Activated CD4-positive, alpha-beta T cell treated with anti-CD3 and anti-CD28 coated beads, Interleukin-2, amount 10 ng/mL, durations not matched to agents 24 days and 14 days (primary cell): ENCODE measurements around the gene PHKA2. TPM values are rescaled to one million over a fixed set of nuclear protein-coding genes. Genes with fewer than 3 reads are reported as not detected.

ENCODE experiments used
- DNase-seq: peaks from one replicate; pipeline ENCODE4 v3.0.0; 2022
- H3K27ac Mint-ChIP-seq: one replicate; pipeline ENCODE4 v1.8.0; 2022; ENCODE audit warnings: mild to moderate bottlenecking, mixed read lengths
- H3K27me3 Mint-ChIP-seq: one replicate; pipeline ENCODE4 v1.8.0; 2022; ENCODE audit warnings: mixed read lengths
- H3K36me3 Mint-ChIP-seq: one replicate; pipeline ENCODE4 v1.8.0; 2022; ENCODE audit warnings: low read depth, mild to moderate bottlenecking, mixed read lengths
- H3K4me1 Mint-ChIP-seq: one replicate; pipeline ENCODE4 v1.8.0; 2021; ENCODE audit warnings: mixed read lengths
- H3K4me3 Mint-ChIP-seq: one replicate; pipeline ENCODE4 v1.8.0; 2022; ENCODE audit warnings: mild to moderate bottlenecking, moderate library complexity, mixed read lengths
- H3K9me3 Mint-ChIP-seq: one replicate; pipeline ENCODE4 v1.8.0; 2021; ENCODE audit warnings: mixed read lengths
- intact Hi-C: fragments of 100-400 bp; cut with micrococcal nuclease; formaldehyde crosslinking; loops from one replicate; pipeline ENCODE4 v1.15.1; 2023
- total RNA-seq: library from RNA; stranded (reverse); gene quantifications from 2 replicates; pipeline ENCODE4 v1.2.3, GENCODE V29; 2022

Gene PHKA2
- total RNA-seq, 1 donor from 2014 or later = 23.7 TPM

DNA sequence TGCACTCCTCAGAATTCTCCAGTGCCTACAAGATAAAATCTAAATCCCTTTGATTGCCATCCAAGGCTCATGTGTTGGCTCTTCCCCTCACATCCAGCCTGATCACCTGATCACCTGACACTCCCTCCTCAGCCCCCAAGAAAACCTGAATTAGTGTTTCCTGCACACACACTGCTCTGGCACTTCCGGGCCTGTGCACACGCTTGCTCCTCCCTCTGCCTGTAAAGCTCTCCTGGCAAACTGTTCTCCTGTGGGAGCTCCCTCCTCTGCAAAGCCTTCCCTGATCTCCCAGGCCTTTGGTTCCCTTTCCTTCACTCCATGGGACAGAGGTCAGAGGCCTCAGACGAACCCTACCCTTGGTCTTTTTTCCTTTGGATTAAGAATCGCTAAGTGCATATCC, 19.9 kb downstream of the PHKA2 start:
- Mint-ChIP-seq H3K4me3 (no peak overlapping the region), H3K9me3 (no peaks in the 10 kb centered on the region), H3K27ac (no peak overlapping the region), H3K4me1 (peaks cover 14% of the 10 kb centered on the region), H3K36me3 (no peaks in the 10 kb centered on the region), H3K27me3 (no peaks in the 10 kb centered on the region)
- intact Hi-C loops = no loop called here
- no peak for DNase-seq

DNA sequence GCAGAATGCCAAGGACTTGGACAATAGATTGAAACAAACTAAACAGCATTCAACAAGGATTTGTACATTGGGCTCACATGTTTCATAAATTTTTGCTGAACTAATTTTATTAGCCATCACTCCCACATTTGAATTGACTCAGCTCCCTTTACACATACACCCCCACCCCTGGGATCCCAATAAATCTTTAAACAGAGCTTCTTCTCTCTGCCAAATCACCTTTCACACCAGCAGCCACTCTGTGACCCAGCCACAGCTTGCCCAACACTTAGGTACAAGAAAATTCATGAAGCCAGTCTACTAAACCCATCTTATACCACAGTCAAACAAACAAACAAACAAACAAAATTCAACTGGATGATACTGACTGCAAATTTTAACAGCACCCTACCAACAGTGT, 21.6 kb downstream of the PHKA2 start:
- no peak overlapping the region for H3K4me3 Mint-ChIP-seq
- no peak overlapping the region for H3K27ac Mint-ChIP-seq
- no peaks in the 10 kb centered on the region for H3K27me3 Mint-ChIP-seq
- intact Hi-C loops = no loop called here
- DNase-seq = no peak
- no peaks in the 10 kb centered on the region for H3K9me3 Mint-ChIP-seq
- H3K36me3 Mint-ChIP-seq = no peaks in the 10 kb centered on the region
- H3K4me1 Mint-ChIP-seq = peaks cover 15% of the 10 kb centered on the region

DNA sequence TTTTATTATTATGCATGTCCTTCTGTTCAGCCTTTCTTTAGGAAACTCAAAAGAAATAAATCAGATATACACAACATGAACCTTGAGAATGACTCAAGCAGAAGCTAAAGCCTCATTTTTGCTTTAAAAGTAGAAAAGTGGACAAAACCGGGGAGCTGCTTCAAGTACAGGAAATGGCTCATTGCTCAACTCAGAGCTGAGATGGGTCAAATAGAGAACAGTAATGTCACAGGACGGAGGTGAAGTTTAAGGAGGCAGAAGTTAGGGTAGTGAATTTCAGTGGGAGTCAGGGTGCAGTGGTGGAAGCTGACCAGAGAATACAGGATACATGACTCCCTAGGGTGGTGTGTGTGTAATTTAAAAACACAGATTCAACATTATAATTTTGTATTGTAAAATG, 22.2 kb downstream of the PHKA2 start:
- Mint-ChIP-seq H3K4me1 (peaks cover 15% of the 10 kb centered on the region), H3K27ac (no peak overlapping the region), H3K4me3 (no peak overlapping the region), H3K36me3 (no peaks in the 10 kb centered on the region), H3K27me3 (no peaks in the 10 kb centered on the region), H3K9me3 (no peaks in the 10 kb centered on the region)
- intact Hi-C loops = no loop called here
- no peak for DNase-seq

DNA sequence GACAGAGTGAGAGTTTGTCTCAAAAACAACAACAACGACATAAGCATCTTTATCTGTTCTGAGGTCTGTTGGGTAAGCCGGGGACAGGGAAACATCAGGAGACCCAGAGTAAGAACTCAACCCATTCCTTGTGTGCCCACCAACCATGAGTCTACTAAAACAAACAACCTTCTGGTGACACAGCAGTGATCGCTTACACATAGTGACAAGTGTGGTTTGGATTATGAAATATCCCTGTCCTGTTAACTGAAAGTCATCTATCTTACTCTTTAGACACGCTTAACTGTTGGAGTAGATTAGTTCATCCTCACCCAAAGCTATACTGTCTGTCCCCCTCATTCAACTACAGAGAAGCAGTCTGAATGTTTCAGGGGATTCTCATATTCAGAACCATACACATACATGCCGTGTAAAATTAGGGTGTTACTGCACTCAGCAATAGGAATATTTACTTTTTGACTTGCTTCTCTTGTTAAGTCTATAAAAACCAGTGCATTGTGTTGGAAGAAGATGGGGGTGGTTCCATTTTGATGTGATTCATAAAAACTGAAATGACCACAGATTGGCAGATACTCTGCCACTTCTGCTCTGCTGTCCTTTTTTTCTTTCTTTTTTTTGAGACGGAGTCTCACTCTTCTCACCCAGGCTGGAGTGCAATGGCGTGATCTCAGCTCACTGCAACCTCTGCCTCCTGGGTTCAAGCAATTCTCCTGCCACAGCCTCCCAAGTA, 27.4 kb downstream of the PHKA2 start:
- H3K4me1 Mint-ChIP-seq = peaks cover 12% of the 10 kb centered on the region
- no peaks in the 10 kb centered on the region for H3K9me3 Mint-ChIP-seq
- DNase-seq = no peak
- H3K27me3 Mint-ChIP-seq = no peaks in the 10 kb centered on the region
- intact Hi-C loops = no loop called here
- no peak overlapping the region for H3K27ac Mint-ChIP-seq
- no peak overlapping the region for H3K4me3 Mint-ChIP-seq
- peaks cover 4% of the 10 kb centered on the region for H3K36me3 Mint-ChIP-seq

DNA sequence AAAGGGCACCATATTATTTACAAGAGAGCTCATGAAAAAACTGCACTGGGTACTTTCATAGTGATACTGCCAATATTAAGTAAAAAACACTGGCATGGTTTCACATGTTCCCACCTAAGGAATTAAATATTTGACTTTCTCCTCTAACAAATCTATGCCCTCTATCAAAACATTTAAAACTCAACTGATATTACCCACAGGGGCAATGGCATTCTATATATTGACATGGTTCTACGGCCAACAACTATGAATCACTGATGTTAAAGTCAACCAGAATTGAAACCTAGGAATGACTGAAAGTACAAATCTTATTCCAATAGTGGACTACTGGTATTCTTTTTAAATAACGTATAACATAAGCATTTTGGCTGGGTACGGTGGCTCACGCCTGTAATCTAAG, 28.2 kb downstream of the PHKA2 start:
- intact Hi-C loops = loop anchor here (2.0 kb wide), 1 partner anchor 29 kb away; the partner anchor contains the start of gene PHKA2
- Mint-ChIP-seq H3K27me3 (no peaks in the 10 kb centered on the region), H3K9me3 (no peaks in the 10 kb centered on the region), H3K4me3 (no peak overlapping the region), H3K27ac (no peak overlapping the region), H3K36me3 (peaks cover 6% of the 10 kb centered on the region), H3K4me1 (peaks cover 12% of the 10 kb centered on the region)
- no peak for DNase-seq

DNA sequence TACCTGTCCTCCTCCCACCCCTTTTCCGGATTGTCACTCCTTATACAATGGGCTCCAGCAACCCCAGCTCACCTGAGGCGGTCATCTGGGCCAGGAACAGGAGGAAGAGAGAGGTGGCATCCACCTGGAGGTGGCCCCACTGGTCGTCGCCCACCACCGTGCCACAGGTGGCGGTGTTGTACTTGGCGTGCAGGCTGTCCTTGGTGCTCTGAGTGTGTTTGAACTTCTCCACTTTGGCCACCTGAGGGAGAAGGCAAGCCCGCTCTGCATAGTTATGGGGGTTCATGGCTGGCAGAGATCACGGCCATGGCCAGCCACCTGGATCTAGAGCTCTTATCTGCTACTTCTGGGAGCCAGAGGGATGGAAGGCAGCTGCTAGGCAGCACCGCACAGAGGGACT, 32.9 kb downstream of the PHKA2 start:
- H3K27ac Mint-ChIP-seq = no peak overlapping the region
- H3K36me3 Mint-ChIP-seq = peaks cover 9% of the 10 kb centered on the region
- H3K27me3 Mint-ChIP-seq = no peaks in the 10 kb centered on the region
- no peaks in the 10 kb centered on the region for H3K9me3 Mint-ChIP-seq
- no peak overlapping the region for H3K4me3 Mint-ChIP-seq
- peaks cover 7% of the 10 kb centered on the region for H3K4me1 Mint-ChIP-seq
- DNase-seq = no peak
- intact Hi-C loops = no loop called here

DNA sequence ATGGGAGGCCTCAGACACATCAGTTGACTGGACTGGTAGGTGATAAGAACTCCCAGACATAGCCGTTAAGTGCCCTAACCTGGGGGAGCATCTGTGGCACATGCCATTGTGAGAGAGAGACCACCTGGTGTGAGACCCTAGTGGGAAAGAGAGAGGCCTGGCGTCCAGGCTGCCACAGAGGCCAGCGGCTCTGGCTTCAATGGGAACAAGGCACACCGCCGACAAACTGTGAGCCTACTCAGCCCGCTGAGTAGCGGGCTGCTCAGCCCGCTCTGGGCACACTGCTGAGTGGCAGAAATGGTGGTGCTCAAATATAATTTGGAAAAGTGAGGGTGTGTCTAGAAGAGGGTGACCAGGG, 34.0 kb downstream of the PHKA2 start:
- intact Hi-C loops = no loop called here
- H3K27me3 Mint-ChIP-seq = no peaks in the 10 kb centered on the region
- H3K4me1 Mint-ChIP-seq = peaks cover 3% of the 10 kb centered on the region
- no peak overlapping the region for H3K27ac Mint-ChIP-seq
- H3K9me3 Mint-ChIP-seq = no peaks in the 10 kb centered on the region
- no peak overlapping the region for H3K4me3 Mint-ChIP-seq
- peaks cover 8% of the 10 kb centered on the region for H3K36me3 Mint-ChIP-seq
- DNase-seq = no peak

DNA sequence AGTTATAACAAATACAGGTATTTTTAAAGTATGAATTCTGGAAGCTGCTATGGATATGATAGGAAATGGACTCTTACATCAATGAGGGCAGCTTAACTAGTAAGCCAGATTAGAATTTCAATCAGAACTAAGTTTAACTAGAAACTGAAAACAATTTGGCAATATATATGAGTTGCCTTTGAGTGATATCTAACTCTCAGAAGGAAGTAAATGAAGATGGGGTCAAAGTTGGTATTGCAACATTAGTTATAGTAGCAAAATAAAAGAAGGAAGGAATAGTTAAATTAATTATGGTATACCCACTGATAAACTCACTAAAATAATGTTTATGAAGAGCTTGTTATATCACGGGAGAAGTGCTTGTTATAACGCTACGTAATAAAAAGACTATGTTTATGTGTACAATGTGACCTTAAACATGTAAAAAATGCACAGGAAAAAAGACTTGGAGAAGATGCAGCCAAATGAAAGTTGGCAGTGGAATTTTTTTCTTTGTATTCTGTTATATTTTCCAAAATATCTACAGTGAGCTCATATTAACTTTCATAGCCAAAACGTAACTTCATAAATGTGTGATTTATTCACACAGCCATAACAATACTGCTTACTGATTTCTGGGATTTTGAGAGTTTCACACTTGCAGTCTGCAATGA, 34.5 kb downstream of the PHKA2 start:
- Mint-ChIP-seq H3K27me3 (no peaks in the 10 kb centered on the region), H3K4me3 (no peak overlapping the region), H3K27ac (no peak overlapping the region), H3K9me3 (no peaks in the 10 kb centered on the region), H3K36me3 (peaks cover 8% of the 10 kb centered on the region), H3K4me1 (peaks cover 2% of the 10 kb centered on the region)
- intact Hi-C loops = no loop called here
- no peak for DNase-seq

DNA sequence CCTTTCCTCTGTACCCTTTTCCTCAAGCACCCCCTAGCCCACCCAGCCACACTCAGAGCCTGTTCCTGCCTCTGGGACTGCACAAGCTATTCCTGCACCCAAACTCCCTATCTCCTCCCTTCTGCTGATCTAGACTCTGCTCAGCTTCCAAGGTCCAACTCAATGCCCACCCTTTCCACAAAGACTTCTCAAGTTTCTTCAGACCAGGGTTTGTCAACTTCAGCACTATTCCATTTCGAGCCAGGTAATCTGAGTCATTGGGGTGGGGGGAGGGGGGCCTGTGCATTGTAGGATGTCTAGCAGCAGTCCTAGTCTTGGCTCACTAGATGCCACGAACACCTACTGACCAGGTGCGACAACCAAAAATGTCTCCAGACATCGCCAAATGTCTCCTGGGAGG, 37.3 kb downstream of the PHKA2 start:
- Mint-ChIP-seq H3K4me3 (no peak overlapping the region), H3K27ac (no peak overlapping the region), H3K9me3 (no peaks in the 10 kb centered on the region), H3K4me1 (no peaks in the 10 kb centered on the region), H3K27me3 (no peaks in the 10 kb centered on the region), H3K36me3 (peaks cover 11% of the 10 kb centered on the region)
- intact Hi-C loops = no loop called here
- no peak for DNase-seq

DNA sequence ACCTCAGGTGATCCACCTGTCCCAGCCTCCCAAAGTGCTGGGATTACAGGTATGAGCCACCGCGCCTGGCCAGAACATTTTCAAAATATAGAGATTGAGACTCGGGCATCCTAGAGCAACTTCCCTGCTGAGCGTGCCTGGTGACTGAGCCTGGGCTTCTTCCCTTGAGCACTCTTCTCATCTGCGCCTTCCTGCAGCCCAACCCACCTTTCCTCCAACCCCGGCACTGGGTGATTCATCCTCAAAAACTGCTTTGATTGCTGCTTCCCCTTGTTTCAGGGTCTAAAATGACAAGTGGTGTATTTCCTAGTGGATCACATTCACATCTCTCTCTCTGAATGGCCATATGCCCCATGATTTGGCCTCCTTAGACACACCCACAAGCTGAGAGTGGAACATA, 37.8 kb downstream of the PHKA2 start:
- H3K27ac Mint-ChIP-seq = no peak overlapping the region

DNA sequence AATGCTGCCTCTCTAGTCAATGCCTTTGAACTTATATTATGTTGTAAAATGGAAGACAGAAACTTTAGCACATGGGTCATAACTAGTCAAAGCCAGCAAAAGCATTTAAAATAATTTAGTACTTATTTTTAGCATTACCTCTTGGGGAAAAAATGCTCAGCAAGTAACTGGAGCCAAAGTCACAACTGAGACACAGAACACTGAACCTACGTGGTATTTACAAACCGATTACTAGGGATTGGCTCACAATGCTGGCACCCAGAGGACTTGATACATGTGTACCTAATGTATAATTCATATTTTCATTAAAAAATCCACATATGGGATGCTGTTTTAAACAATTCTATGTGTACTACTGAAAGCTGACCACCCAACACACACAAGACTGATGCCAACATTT, 38.4 kb downstream of the PHKA2 start:
- intact Hi-C loops = no loop called here
- H3K27ac Mint-ChIP-seq = no peak overlapping the region
- H3K36me3 Mint-ChIP-seq = peaks cover 11% of the 10 kb centered on the region

More for the DNA sequence above, 37.8 kb downstream of the PHKA2 start:
- Mint-ChIP-seq H3K4me3 (no peak overlapping the region), H3K27me3 (no peaks in the 10 kb centered on the region), H3K4me1 (no peaks in the 10 kb centered on the region), H3K36me3 (peaks cover 11% of the 10 kb centered on the region), H3K9me3 (no peaks in the 10 kb centered on the region)
- no peak for DNase-seq
- intact Hi-C loops = no loop called here

DNA sequence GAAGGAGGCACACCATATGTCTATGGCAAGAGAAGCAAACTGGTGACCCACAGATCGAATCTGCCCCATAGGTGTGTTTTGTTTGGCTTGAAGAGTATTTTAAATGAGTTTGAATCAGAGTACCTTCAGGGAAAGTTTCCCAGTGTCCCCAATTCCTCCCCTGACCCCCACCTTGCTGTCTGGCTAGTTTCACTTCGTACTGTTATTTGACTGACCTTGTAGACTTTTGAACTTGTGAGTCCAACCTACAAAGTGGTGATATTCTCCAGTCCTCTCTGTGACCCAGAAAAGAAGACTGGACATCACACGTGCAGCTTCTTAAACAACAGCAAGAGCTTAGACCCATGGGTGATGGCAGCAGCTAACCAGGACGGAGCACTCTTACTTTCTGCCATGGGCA, 39.4 kb downstream of the PHKA2 start:
- H3K27me3 Mint-ChIP-seq = no peaks in the 10 kb centered on the region
- H3K4me3 Mint-ChIP-seq = no peak overlapping the region
- H3K9me3 Mint-ChIP-seq = no peaks in the 10 kb centered on the region
- peaks cover 11% of the 10 kb centered on the region for H3K36me3 Mint-ChIP-seq
- no peak for DNase-seq
- no peaks in the 10 kb centered on the region for H3K4me1 Mint-ChIP-seq
- intact Hi-C loops = no loop called here
- no peak overlapping the region for H3K27ac Mint-ChIP-seq

More for the DNA sequence above, 38.4 kb downstream of the PHKA2 start:
- Mint-ChIP-seq H3K4me1 (no peaks in the 10 kb centered on the region), H3K9me3 (no peaks in the 10 kb centered on the region), H3K4me3 (no peak overlapping the region), H3K27me3 (no peaks in the 10 kb centered on the region)
- no peak for DNase-seq

DNA sequence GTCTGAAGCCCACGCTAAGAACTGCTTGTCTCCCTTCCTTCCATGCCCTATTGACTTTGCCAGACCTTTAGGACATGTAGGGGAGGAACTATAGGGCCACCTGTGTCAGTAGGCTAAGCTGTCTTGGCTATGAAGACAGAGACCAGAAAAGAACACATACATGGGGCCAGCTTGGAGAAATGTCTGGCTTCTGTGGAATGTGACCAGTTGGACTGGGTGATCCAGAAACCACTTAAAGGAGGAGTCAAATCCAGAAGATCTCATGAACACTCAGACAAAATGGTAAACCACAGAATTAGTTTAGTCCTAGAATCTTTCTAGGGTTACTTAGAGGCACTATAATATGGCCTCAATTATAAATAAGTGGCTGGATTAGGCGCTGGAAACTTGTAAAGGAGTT, 42.0 kb downstream of the PHKA2 start:
- intact Hi-C loops = no loop called here
- Mint-ChIP-seq H3K9me3 (no peaks in the 10 kb centered on the region), H3K27ac (no peak overlapping the region), H3K27me3 (no peaks in the 10 kb centered on the region), H3K4me3 (no peak overlapping the region), H3K36me3 (peaks cover 7% of the 10 kb centered on the region), H3K4me1 (no peaks in the 10 kb centered on the region)
- no peak for DNase-seq

DNA sequence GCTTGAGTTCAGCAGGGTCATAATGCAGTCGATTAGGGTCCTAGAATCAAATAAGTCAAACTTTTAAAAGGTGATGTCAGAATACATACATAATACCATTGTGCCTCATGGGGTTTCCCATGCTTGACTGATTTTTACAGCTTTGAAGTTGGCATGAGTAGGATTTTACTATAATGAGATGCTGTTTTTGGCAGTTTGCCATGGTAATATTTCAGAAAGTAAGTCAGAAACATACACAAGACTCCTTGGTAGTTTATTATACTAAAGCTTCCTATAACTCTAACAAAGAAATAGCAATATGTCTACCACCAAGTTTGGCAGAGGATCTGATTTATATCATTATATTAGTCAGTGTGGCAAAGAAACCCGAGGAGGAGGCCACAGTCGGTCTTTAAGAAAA, 45.2 kb downstream of the PHKA2 start:
- peaks cover 11% of the 10 kb centered on the region for H3K36me3 Mint-ChIP-seq
- no peaks in the 10 kb centered on the region for H3K4me1 Mint-ChIP-seq
- no peak overlapping the region for H3K27ac Mint-ChIP-seq
- DNase-seq = no peak
- H3K4me3 Mint-ChIP-seq = no peak overlapping the region
- intact Hi-C loops = no loop called here
- no peaks in the 10 kb centered on the region for H3K9me3 Mint-ChIP-seq
- no peaks in the 10 kb centered on the region for H3K27me3 Mint-ChIP-seq

DNA sequence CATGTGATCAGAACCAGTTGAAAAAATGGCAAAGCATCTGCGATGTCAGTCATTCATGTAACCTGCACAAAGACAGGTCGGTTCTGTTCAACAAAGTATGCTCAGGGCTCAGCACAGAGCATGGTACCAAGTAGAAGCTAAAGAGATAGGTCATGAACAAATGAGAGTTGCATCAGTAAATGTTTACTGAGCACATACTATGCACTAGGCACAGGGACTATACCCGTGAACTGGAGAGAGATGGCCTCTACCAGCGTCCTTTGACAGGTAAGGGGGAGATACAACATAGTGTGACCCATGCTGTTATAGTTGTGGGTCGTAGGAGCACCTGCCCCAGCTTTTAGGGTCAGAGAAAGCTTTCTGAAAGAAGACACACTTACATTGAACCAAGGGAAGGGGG, 46.7 kb downstream of the PHKA2 start:
- DNase-seq = no peak
- Mint-ChIP-seq H3K36me3 (peaks cover 7% of the 10 kb centered on the region), H3K27me3 (no peaks in the 10 kb centered on the region), H3K27ac (no peak overlapping the region), H3K9me3 (no peaks in the 10 kb centered on the region), H3K4me3 (no peak overlapping the region), H3K4me1 (no peaks in the 10 kb centered on the region)
- intact Hi-C loops = no loop called here
